ENCODE results near the gene PARD3B. TPM values are rescaled to one million over a fixed set of nuclear protein-coding genes. Genes with fewer than 3 reads are reported as not detected.

The PARD3B gene
- total RNA-seq, 1 donor from 2014 or later = 18.4 TPM

DNA sequence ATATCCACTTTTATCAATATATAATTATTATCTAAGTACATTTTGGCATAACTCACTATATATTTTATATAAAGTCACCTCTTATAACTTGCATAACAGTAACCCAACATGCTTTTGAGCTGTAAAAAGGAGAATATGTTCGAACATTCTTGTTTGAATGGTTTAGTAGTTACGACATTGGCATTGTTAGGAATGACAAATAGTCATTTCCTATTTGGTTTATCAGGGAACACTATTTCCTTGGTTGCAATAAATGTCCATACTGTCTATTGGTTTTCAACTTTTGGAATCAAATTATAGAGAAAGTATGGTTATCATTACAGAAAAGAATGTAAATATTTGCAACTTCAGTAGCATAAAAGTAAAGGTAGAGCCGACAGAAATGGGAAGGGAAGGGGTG is 124.1 kb downstream of the PARD3B start:
- Mint-ChIP-seq H3K36me3 (ENCODE audit: low read depth) (no peaks in the 10 kb centered on the region), H3K27ac (ENCODE audit: unreplicated experiment) (no peak overlapping the region), H3K4me1 (peaks cover 20% of the 10 kb centered on the region), H3K4me3 (no peak overlapping the region), H3K27me3 (ENCODE audit: low read depth) (no peaks in the 10 kb centered on the region), H3K9me3 (no peaks in the 10 kb centered on the region)
- TF ChIP-seq, protein P1, sequence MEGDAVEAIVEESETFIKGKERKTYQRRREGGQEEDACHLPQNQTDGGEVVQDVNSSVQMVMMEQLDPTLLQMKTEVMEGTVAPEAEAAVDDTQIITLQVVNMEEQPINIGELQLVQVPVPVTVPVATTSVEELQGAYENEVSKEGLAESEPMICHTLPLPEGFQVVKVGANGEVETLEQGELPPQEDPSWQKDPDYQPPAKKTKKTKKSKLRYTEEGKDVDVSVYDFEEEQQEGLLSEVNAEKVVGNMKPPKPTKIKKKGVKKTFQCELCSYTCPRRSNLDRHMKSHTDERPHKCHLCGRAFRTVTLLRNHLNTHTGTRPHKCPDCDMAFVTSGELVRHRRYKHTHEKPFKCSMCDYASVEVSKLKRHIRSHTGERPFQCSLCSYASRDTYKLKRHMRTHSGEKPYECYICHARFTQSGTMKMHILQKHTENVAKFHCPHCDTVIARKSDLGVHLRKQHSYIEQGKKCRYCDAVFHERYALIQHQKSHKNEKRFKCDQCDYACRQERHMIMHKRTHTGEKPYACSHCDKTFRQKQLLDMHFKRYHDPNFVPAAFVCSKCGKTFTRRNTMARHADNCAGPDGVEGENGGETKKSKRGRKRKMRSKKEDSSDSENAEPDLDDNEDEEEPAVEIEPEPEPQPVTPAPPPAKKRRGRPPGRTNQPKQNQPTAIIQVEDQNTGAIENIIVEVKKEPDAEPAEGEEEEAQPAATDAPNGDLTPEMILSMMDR (conservative IDR thresholded peaks at IDR 0.05) = no peak
- no peak for DNase-seq (ENCODE audit: low read depth, low spot score)

DNA sequence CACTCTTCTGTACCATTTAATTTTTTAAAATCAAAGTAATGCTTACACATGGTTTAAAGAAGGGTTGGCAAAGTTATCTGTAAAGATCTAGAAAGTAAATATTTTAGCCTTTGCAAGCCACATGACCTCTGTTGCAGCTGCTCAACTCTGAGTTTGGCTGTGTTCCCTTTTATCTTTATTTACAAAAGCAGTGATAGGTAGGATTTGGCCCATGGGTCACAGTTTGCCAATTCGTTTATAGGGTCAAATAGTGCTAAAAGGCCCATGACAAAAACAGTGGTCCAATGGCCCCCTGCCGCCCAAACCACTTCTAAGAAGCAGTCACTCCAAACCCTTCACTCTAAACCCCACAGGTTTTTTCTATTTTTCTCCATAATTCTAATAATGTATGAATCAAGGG is 124.8 kb downstream of the PARD3B start:
- TF ChIP-seq, protein P1 (conservative IDR thresholded peaks at IDR 0.05) = no peak
- no peak for DNase-seq (ENCODE audit: low read depth, low spot score)
- Mint-ChIP-seq H3K4me3 (no peak overlapping the region), H3K9me3 (no peaks in the 10 kb centered on the region), H3K27ac (ENCODE audit: unreplicated experiment) (no peak overlapping the region), H3K4me1 (peaks cover 20% of the 10 kb centered on the region), H3K27me3 (ENCODE audit: low read depth) (no peaks in the 10 kb centered on the region), H3K36me3 (ENCODE audit: low read depth) (no peaks in the 10 kb centered on the region)

DNA sequence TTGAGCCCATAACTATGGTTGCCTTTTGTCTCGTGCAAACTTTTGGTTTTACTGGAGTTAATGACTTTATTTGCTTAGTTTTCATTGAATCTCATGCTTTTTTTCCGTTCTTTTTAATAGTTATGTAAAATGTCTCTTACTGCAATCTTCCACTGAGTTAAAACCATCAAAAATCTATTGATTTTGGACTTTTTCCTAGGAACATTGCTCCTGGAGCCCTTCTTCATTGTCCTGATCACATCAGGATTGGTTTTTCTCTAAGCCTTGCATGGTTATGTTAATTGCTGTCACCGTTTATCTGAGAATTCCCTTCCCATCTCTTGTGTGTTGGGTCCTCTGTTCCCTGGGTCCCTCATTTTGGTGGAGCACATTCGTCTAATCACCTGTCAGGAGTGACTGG is 125.5 kb downstream of the PARD3B start:
- H3K27me3 Mint-ChIP-seq (ENCODE audit: low read depth) = no peaks in the 10 kb centered on the region
- DNase-seq (ENCODE audit: low read depth, low spot score) = no peak
- no peaks in the 10 kb centered on the region for H3K9me3 Mint-ChIP-seq
- no peaks in the 10 kb centered on the region for H3K36me3 Mint-ChIP-seq (ENCODE audit: low read depth)
- H3K4me3 Mint-ChIP-seq = no peak overlapping the region
- TF ChIP-seq, protein P1 (conservative IDR thresholded peaks at IDR 0.05) = no peak
- H3K27ac Mint-ChIP-seq (ENCODE audit: unreplicated experiment) = no peak overlapping the region
- H3K4me1 Mint-ChIP-seq = peaks cover 20% of the 10 kb centered on the region

DNA sequence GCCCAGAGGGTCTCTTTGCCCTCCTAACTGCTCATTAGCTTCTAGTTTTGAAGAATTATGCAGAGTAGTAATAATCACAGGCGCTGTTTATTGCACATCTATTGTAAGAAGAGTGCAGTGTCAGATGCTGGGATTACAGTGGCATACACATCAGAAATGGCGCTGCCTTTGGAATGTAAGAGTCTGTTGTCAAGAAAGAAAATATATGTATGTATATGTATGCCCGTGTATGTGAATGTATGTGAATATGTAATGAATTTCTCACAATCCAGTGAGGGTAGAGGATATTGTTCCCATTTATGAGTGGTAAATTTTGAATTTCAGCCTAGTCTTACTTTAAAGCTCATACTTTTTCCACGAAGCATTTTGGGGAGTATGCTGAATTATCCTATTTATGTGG is 127.5 kb downstream of the PARD3B start:
- Mint-ChIP-seq H3K36me3 (ENCODE audit: low read depth) (no peaks in the 10 kb centered on the region), H3K4me3 (no peak overlapping the region), H3K4me1 (peaks cover 20% of the 10 kb centered on the region), H3K27ac (ENCODE audit: unreplicated experiment) (no peak overlapping the region), H3K27me3 (ENCODE audit: low read depth) (no peaks in the 10 kb centered on the region), H3K9me3 (peaks cover 2% of the 10 kb centered on the region)
- TF ChIP-seq, protein P1 (conservative IDR thresholded peaks at IDR 0.05) = no peak
- no peak for DNase-seq (ENCODE audit: low read depth, low spot score)

DNA sequence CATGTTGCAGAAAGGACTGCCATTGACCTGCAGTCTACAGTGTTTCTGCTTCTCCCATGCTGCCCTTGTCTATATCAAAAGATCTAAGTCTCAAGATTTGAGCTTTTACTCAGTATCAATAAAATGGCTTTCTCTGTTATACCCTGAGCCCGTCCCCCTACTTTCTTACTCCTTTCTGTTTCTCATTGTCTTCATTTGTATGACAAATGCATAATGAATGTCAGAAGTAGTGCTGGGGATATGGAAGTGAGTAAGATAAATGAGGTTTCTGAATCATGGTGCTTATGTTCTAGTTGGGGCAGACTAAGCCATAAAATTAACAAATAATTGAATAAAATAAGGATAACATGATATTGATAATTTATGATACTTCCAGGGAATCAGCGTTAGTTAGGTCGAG is 128.6 kb downstream of the PARD3B start:
- Mint-ChIP-seq H3K4me3 (no peak overlapping the region), H3K36me3 (ENCODE audit: low read depth) (no peaks in the 10 kb centered on the region), H3K9me3 (peaks cover 2% of the 10 kb centered on the region), H3K4me1 (peaks cover 20% of the 10 kb centered on the region), H3K27me3 (ENCODE audit: low read depth) (no peaks in the 10 kb centered on the region), H3K27ac (ENCODE audit: unreplicated experiment) (no peak overlapping the region)
- no peak for DNase-seq (ENCODE audit: low read depth, low spot score)
- TF ChIP-seq, protein P1 (conservative IDR thresholded peaks at IDR 0.05) = no peak

DNA sequence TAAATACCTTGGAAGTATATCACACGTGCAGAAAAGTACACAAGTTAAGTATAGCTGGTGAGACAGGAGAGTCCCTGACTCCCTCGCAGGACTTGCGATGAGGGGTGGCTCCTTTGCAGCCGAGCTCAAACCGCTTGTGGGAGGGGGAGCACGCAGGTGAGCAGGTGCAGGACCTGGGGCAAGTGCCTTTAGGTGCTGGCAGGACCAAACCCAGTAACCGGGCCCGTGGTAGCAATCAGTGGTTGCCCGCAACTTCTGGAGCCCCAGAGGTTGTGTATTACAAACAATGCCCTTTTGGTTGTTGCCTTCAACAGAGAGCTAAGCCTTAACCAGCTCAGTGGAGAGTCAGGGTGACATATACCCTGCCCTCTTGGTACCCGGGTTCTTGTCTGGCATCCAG is 132.8 kb downstream of the PARD3B start:
- peaks cover 4% of the 10 kb centered on the region for H3K9me3 Mint-ChIP-seq
- H3K27me3 Mint-ChIP-seq (ENCODE audit: low read depth) = no peaks in the 10 kb centered on the region
- H3K4me1 Mint-ChIP-seq = peaks cover 18% of the 10 kb centered on the region
- TF ChIP-seq, protein P1 (conservative IDR thresholded peaks at IDR 0.05) = no peak
- DNase-seq (ENCODE audit: low read depth, low spot score) = no peak
- no peak overlapping the region for H3K4me3 Mint-ChIP-seq
- no peaks in the 10 kb centered on the region for H3K36me3 Mint-ChIP-seq (ENCODE audit: low read depth)
- H3K27ac Mint-ChIP-seq (ENCODE audit: unreplicated experiment) = no peak overlapping the region

All from neural crest cell (in vitro differentiated cells).